Epithelial cell of proximal tubule (primary cell): ENCODE measurements around the gene RNF144A. TPM values are rescaled to one million over a fixed set of nuclear protein-coding genes. Genes with fewer than 3 reads are reported as not detected.

Experiments used
- DNase-seq: peaks from one replicate; pipeline ENCODE4 v3.0.0-alpha.2; 2011; ENCODE audit warnings: low read depth
- H3K4me3 ChIP-seq: 2 replicates; pipeline ENCODE4 v1.5.1; 2011; ENCODE audit warnings: low read depth, mild to moderate bottlenecking, low read length
- CTCF ChIP-seq: conservative IDR thresholded peaks from 2 replicates; pipeline ENCODE4 v1.5.1; 2012; ENCODE audit warnings: low read depth, mild to moderate bottlenecking, low read length
- total RNA-seq: library from RNA; depleted of rRNA; stranded (reverse); fragments of >200 nt; gene quantifications from 2 replicates; pipeline ENCODE4 v1.2.3, GENCODE V29; 2015

Gene RNF144A
- total RNA-seq, 1 donor from 2014 or later = 17.4 TPM

GRCh38 chr2:7015007-7015950 is 98.1 kb downstream of the RNF144A start:
- no peak for DNase-seq
- TF ChIP-seq CTCF = no peak
- no peak overlapping the region for H3K4me3 ChIP-seq

GRCh38 chr2:7016148-7016547 is 98.9 kb downstream of the RNF144A start:
- TF ChIP-seq CTCF = no peak
- H3K4me3 ChIP-seq = no peak overlapping the region
- no peak for DNase-seq

- DNase-seq = no peak
- no peak overlapping the region for H3K4me3 ChIP-seq
- TF ChIP-seq CTCF = no peak
Measured at GRCh38 chr2:7016601-7017211, 99.5 kb downstream of the RNF144A start.

- TF ChIP-seq CTCF = no peak
- DNase-seq = no peak
- H3K4me3 ChIP-seq = no peak overlapping the region
Measured at GRCh38 chr2:7017671-7018281, 100.6 kb downstream of the RNF144A start.

GRCh38 chr2:7018282-7018701 is 101.1 kb downstream of the RNF144A start:
- TF ChIP-seq CTCF = no peak
- no peak for DNase-seq

GRCh38 chr2:7018767-7019166 is 101.6 kb downstream of the RNF144A start:
- no peak for TF ChIP-seq CTCF
- DNase-seq = no peak
- no peak overlapping the region for H3K4me3 ChIP-seq

More at GRCh38 chr2:7018282-7018701, 101.1 kb downstream of the RNF144A start:
- no peak overlapping the region for H3K4me3 ChIP-seq
